Skeletal muscle satellite cell (primary cell): ENCODE data around the gene SLC2A5.

Experiments
- H3K27me3 ChIP-seq: 2 replicates; pipeline ENCODE4 v1.7.0; 2013; ENCODE audit warnings: low read length; ENCODE audit not compliant: control insufficient read depth, insufficient read depth
- H3K36me3 ChIP-seq: 2 replicates; pipeline ENCODE4 v1.7.0; 2013; ENCODE audit warnings: mild to moderate bottlenecking, control low read depth, low read length; ENCODE audit not compliant: insufficient read depth
- H3K4me1 ChIP-seq: 2 replicates; pipeline ENCODE4 v1.7.0; 2013; ENCODE audit warnings: low read length; ENCODE audit not compliant: control insufficient read depth, insufficient read depth
- H3K4me2 ChIP-seq: 2 replicates; pipeline ENCODE4 v1.7.0; 2013; ENCODE audit warnings: mild to moderate bottlenecking, low read length
- H3K4me3 ChIP-seq: 2 replicates; pipeline ENCODE4 v1.7.0; 2013; ENCODE audit warnings: low read length
- H3K9ac ChIP-seq: 2 replicates; pipeline ENCODE4 v1.7.0; 2013; ENCODE audit warnings: mild to moderate bottlenecking, low read depth, low read length, moderate library complexity
- H3K9me3 ChIP-seq: replicated peaks from 2 replicates; pipeline ENCODE4 v1.7.0; 2013; ENCODE audit warnings: mild to moderate bottlenecking, control low read depth, low read length

SLC2A5 gene

DNA sequence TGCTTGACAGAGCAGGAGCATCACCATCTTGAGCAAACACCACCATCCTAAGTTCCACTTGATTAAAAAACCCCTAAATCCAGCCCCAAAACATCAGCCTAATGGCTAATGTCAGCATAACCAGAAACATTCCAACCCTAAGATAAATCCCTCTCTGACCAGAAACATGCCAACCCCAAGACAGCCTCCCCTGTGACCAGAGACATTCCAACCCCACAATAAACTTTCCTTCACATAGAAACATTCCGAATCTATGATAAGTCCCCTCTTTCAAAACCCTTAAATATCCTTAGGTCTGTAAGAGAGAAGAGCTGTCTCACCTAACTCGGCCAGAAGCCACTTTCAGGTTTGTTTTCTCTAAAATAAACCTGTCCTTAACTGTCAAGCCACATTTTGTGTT is 17.4 kb upstream of the SLC2A5 start:
- H3K4me3 ChIP-seq, result no peak overlapping the region
- no peaks in the 10 kb centered on the region for H3K36me3 ChIP-seq
- H3K9ac ChIP-seq, result no peak overlapping the region
- H3K9me3 ChIP-seq, result no peaks in the 10 kb centered on the region
- peaks cover 50% of the 10 kb centered on the region for H3K27me3 ChIP-seq
- H3K4me1 ChIP-seq, result peaks cover 16% of the 10 kb centered on the region
- H3K4me2 ChIP-seq, result no peak overlapping the region

DNA sequence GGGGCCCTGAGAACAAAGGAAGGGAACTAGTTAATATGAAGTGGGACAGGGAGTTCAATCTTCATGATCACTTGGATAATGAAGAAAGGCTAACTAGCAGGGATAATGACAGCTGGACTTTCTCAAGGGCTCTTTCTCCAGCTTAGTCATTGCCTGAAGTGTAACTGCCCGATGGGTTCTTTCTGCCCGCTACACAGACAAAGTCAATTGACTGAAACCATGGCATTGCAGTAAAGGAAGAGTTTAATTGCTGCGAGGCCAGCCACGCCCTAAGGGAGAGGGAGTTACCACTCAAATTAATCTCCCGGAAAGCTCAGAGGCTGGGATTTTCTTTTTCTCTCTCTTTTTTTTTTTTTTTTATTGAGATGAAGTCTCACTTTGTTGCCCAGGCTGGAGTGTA is 16.6 kb upstream of the SLC2A5 start:
- Histone ChIP-seq H3K9ac (no peak overlapping the region), H3K27me3 (peaks cover 43% of the 10 kb centered on the region), H3K4me1 (peaks cover 16% of the 10 kb centered on the region), H3K36me3 (no peaks in the 10 kb centered on the region), H3K9me3 (no peaks in the 10 kb centered on the region), H3K4me2 (no peak overlapping the region), H3K4me3 (no peak overlapping the region)

GRCh38 chr1:9085306-9085940 is 16.0 kb upstream of the SLC2A5 start:
- no peaks in the 10 kb centered on the region for H3K9me3 ChIP-seq
- peaks cover 16% of the 10 kb centered on the region for H3K4me1 ChIP-seq
- H3K27me3 ChIP-seq, result peaks cover 38% of the 10 kb centered on the region
- H3K4me3 ChIP-seq, result no peak overlapping the region
- H3K4me2 ChIP-seq, result no peak overlapping the region
- no peaks in the 10 kb centered on the region for H3K36me3 ChIP-seq
- no peak overlapping the region for H3K9ac ChIP-seq

DNA sequence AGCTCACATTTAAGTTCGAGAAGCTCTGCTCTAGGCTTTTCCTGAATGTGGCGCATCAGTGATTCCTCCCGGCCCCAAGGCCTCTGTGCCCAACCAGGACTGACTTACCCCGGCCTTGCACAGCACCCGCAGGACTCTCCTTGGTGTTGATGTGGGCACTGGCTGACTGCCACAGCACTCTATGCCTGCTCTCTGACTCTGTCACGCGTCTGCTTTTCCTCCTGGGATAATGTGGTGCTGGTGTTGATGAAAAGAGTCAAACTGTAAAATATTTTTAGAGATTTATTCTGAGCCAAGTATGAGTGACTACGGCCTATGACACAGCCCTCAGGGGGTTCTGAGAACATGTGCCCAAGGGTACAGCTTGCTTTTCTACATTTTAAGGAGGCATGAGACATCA is 15.5 kb upstream of the SLC2A5 start:
- H3K36me3 ChIP-seq, result no peaks in the 10 kb centered on the region
- no peak overlapping the region for H3K4me3 ChIP-seq
- peaks cover 34% of the 10 kb centered on the region for H3K27me3 ChIP-seq
- peaks cover 16% of the 10 kb centered on the region for H3K4me1 ChIP-seq
- no peak overlapping the region for H3K9ac ChIP-seq
- H3K9me3 ChIP-seq, result no peaks in the 10 kb centered on the region
- peak overlapping the region; percentile 27 for H3K4me2 ChIP-seq

- peaks cover 20% of the 10 kb centered on the region for H3K27me3 ChIP-seq
- no peak overlapping the region for H3K4me2 ChIP-seq
- no peak overlapping the region for H3K9ac ChIP-seq
- H3K36me3 ChIP-seq, result no peaks in the 10 kb centered on the region
- H3K4me1 ChIP-seq, result peaks cover 34% of the 10 kb centered on the region
- no peak overlapping the region for H3K4me3 ChIP-seq
- H3K9me3 ChIP-seq, result no peaks in the 10 kb centered on the region
Measured at GRCh38 chr1:9081473-9081872, 12.0 kb upstream of the SLC2A5 start.

DNA sequence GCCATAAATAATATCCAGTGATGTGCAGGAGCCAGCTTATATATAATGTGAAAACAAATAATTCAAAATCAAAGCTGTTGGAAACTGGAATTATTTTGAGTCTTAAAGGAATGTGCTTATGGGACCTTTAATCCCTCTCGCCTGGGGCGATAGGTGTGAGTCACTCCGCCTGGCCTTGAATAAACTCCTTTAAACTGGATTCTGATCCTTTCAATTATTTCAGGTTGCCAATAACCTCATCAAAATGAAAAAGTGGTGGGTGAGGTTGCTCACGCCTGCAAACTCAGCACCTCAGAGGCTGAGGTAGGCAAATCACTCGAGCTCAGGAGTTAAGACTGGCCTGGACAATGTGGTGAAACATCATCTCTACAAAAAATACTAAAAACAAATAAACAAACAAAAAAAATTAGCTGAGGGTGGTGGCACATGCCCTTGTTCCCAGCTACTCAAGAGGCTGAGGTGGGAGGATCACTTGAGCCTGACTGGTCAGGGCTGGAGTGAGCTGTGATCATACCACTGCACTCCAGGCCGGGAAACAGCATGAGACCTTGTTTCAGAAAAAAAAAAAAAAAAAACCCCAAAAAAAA is 11.4 kb upstream of the SLC2A5 start:
- Histone ChIP-seq H3K9me3 (no peaks in the 10 kb centered on the region), H3K4me2 (no peak overlapping the region), H3K36me3 (no peaks in the 10 kb centered on the region), H3K4me3 (no peak overlapping the region), H3K27me3 (peaks cover 16% of the 10 kb centered on the region), H3K9ac (no peak overlapping the region), H3K4me1 (peaks cover 31% of the 10 kb centered on the region)

- H3K27me3 ChIP-seq, result peaks cover 16% of the 10 kb centered on the region
- no peak overlapping the region for H3K4me3 ChIP-seq
- H3K9ac ChIP-seq, result no peak overlapping the region
- peaks cover 25% of the 10 kb centered on the region for H3K4me1 ChIP-seq
- no peaks in the 10 kb centered on the region for H3K36me3 ChIP-seq
- no peak overlapping the region for H3K4me2 ChIP-seq
- no peaks in the 10 kb centered on the region for H3K9me3 ChIP-seq
Measured at GRCh38 chr1:9079988-9080704, 10.7 kb upstream of the SLC2A5 start.

- no peak overlapping the region for H3K9ac ChIP-seq
- peaks cover 27% of the 10 kb centered on the region for H3K27me3 ChIP-seq
- H3K4me1 ChIP-seq, result peaks cover 18% of the 10 kb centered on the region
- H3K36me3 ChIP-seq, result no peaks in the 10 kb centered on the region
- no peak overlapping the region for H3K4me3 ChIP-seq
- H3K9me3 ChIP-seq, result no peaks in the 10 kb centered on the region
- H3K4me2 ChIP-seq, result no peak overlapping the region
Measured at GRCh38 chr1:9078752-9079500, 9.5 kb upstream of the SLC2A5 start.

DNA sequence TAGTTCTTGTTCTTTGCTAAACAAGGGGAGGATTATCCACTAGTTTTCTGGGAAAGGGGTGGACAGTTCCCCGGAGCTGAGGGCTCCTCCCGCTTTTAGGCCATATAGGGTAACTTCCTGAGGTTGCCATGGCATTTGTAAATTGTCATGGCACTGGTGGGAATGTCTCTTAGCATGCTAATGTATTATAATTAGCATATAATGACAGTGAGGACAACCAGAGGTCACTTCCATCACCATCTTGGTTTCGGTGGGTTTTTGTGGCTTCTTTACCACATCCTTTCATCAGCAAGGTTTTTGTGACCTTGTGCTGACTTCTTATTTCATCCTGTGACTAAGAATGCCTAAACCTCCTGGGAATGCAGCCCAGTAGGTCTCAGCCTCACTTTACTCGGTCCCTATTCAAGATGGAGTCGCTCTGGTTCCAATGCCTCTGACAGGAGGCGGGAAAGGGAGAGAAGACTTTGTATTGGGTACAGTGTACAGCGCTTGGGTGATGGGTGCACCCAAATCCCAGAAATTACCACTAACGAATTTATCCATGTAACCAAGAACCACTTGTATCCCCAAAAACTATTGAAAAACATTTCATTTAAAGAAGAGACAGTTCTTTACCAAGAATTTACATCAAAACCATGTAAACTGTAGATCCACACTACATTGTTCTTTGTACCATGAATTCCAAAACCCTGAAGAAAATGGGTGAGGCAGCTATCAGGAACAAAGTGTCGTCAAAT is 8.7 kb upstream of the SLC2A5 start:
- Histone ChIP-seq H3K9me3 (no peaks in the 10 kb centered on the region), H3K4me3 (no peak overlapping the region), H3K27me3 (peaks cover 31% of the 10 kb centered on the region), H3K9ac (peak overlapping the region; percentile 42), H3K4me2 (peak overlapping the region; percentile 18), H3K4me1 (peaks cover 18% of the 10 kb centered on the region), H3K36me3 (no peaks in the 10 kb centered on the region)

DNA sequence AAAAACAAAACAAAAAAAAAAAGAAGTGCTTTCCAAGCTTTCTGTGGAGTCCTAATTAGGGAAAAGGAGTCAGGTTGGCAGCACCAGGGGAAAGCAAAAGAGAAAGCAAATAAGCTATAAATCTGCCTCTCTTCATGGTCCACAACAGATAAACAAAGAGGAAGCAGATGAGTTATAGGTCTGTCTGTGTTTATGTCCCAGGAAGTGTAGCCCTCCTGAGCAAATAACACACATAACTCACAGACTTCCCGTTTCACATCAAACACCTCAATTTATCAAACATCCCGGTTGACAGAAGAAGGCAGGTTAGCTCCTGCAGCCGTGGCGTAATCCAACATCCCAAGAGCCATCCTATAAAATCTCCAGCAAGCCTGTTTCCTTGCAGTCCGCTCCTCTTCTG is 5.6 kb upstream of the SLC2A5 start:
- no peak overlapping the region for H3K4me3 ChIP-seq
- H3K9ac ChIP-seq, result no peak overlapping the region
- peaks cover 18% of the 10 kb centered on the region for H3K4me1 ChIP-seq

GRCh38 chr1:9073143-9073542 is 3.7 kb upstream of the SLC2A5 start:
- Histone ChIP-seq H3K27me3 (peaks cover 18% of the 10 kb centered on the region), H3K36me3 (no peaks in the 10 kb centered on the region), H3K4me3 (no peak overlapping the region), H3K9ac (no peak overlapping the region), H3K4me1 (peaks cover 14% of the 10 kb centered on the region), H3K9me3 (no peaks in the 10 kb centered on the region), H3K4me2 (no peak overlapping the region)

More for the DNA sequence above, 5.6 kb upstream of the SLC2A5 start:
- Histone ChIP-seq H3K36me3 (no peaks in the 10 kb centered on the region), H3K4me2 (no peak overlapping the region), H3K9me3 (no peaks in the 10 kb centered on the region), H3K27me3 (peaks cover 26% of the 10 kb centered on the region)
